Liver (tissue), 9 donors: Measurements from ENCODE around the gene LMOD1. TPM values are rescaled to one million over a fixed set of nuclear protein-coding genes. Genes with fewer than 3 reads are reported as not detected.
"Not testable (repeated sequence)": the region's sequence is repeated elsewhere in the genome, so short reads cannot be mapped to it uniquely, and the experiment has no call there.

ENCODE experiments used
- DNase-seq: peaks from one replicate; pipeline ENCODE4 v3.0.0-alpha.2; 2017; ENCODE audit warnings: low spot score
- H3K27ac ChIP-seq, 2 donors: one replicate each; pipeline ENCODE4 v1.7.0; 2013; ENCODE audit warnings: inconsistent platforms in 2 of 2, low read length in 2 of 2, control low read depth in 1 of 2, low read depth in 1 of 2, mild to moderate bottlenecking in 1 of 2
- H3K27me3 ChIP-seq, 4 donors: one replicate each; pipeline versions ENCODE4 v1.6.1 to v1.7.0; 2013; ENCODE audit warnings: low read length in 3 of 4, inconsistent platforms in 1 of 4, mild to moderate bottlenecking in 1 of 4, moderate library complexity in 1 of 4; ENCODE audit not compliant: control insufficient read depth in 4 of 4, insufficient read depth in 4 of 4
- H3K36me3 ChIP-seq, 4 donors: one replicate each; pipeline versions ENCODE4 v1.6.1 to v1.7.0; 2013; ENCODE audit warnings: low read length in 3 of 4, mild to moderate bottlenecking in 3 of 4, low read depth in 1 of 4, moderate library complexity in 1 of 4; ENCODE audit not compliant: control insufficient read depth in 4 of 4, insufficient read depth in 3 of 4
- H3K4me1 ChIP-seq, 4 donors: one replicate each; pipeline versions ENCODE4 v1.6.1 to v1.7.0; 2013; ENCODE audit warnings: low read length in 3 of 4, mild to moderate bottlenecking in 3 of 4, moderate library complexity in 1 of 4; ENCODE audit not compliant: control insufficient read depth in 4 of 4, insufficient read depth in 4 of 4
- H3K4me3 ChIP-seq, 3 donors: one replicate each; pipeline versions ENCODE4 v1.6.1 to v1.7.0; 2013; ENCODE audit warnings: low read length in 3 of 3, control low read depth in 1 of 3, low read depth in 1 of 3, mild to moderate bottlenecking in 1 of 3
- H3K9ac ChIP-seq, 2 donors: one replicate each; pipeline ENCODE4 v1.7.0; 2013; ENCODE audit warnings: low read length in 2 of 2, mild to moderate bottlenecking in 2 of 2, moderate library complexity in 2 of 2, control low read depth in 1 of 2, low read depth in 1 of 2
- H3K9me3 ChIP-seq, 4 donors: one replicate each; pipeline versions ENCODE4 v1.6.1 to v1.7.0; 2013; ENCODE audit warnings: low read length in 3 of 4; ENCODE audit not compliant: control insufficient read depth in 4 of 4
- ATF3 ChIP-seq: IDR thresholded peaks from 2 replicates; pipeline ENCODE4 v1.6.1; 2016; ENCODE audit warnings: antibody characterized with exemption
- EGR1 ChIP-seq, 2 donors: IDR thresholded peaks; 2 replicates each; pipeline ENCODE4 v1.6.1; 2016 to 2018; ENCODE audit warnings: antibody characterized with exemption in 2 of 2, low read depth in 2 of 2
- FOXA1 ChIP-seq: IDR thresholded peaks from 2 replicates; pipeline ENCODE4 v1.6.1; 2016; ENCODE audit warnings: antibody characterized with exemption
- FOXA2 ChIP-seq: IDR thresholded peaks from 2 replicates; pipeline ENCODE4 v1.6.1; 2016; ENCODE audit warnings: antibody characterized with exemption
- GABPA ChIP-seq, 2 donors: IDR thresholded peaks in 1 of 2; conservative IDR thresholded peaks in 1 of 2; 2 replicates each; pipeline ENCODE4 v1.6.1; 2016; ENCODE audit warnings: antibody characterized with exemption in 2 of 2, mild to moderate bottlenecking in 1 of 2, moderate library complexity in 1 of 2
- HNF4A ChIP-seq, 2 donors: conservative IDR thresholded peaks; 2 replicates each; pipeline ENCODE4 v1.6.1; 2016; ENCODE audit warnings: antibody characterized with exemption in 2 of 2, mild to moderate bottlenecking in 2 of 2
- HNF4G ChIP-seq: IDR thresholded peaks from 2 replicates; pipeline ENCODE4 v1.6.1; 2016; ENCODE audit warnings: antibody characterized with exemption
- JUND ChIP-seq, 2 donors: IDR thresholded peaks; 2 replicates each; pipeline ENCODE4 v1.6.1; 2016; ENCODE audit warnings: antibody characterized with exemption in 2 of 2
- NR2F2 ChIP-seq: IDR thresholded peaks from 2 replicates; pipeline ENCODE4 v1.6.1; 2016; ENCODE audit warnings: antibody characterized with exemption
- RAD21 ChIP-seq, 2 donors: IDR thresholded peaks; 2 replicates each; pipeline ENCODE4 v1.6.1; 2016; ENCODE audit warnings: antibody characterized with exemption in 2 of 2, mild to moderate bottlenecking in 2 of 2
- REST ChIP-seq: IDR thresholded peaks from 2 replicates; pipeline ENCODE4 v1.6.1; 2016; ENCODE audit warnings: antibody characterized with exemption, mild to moderate bottlenecking
- RXRA ChIP-seq, 2 donors: IDR thresholded peaks; 2 replicates each; pipeline ENCODE4 v1.6.1; 2017 to 2018; ENCODE audit warnings: antibody characterized with exemption in 2 of 2, mild to moderate bottlenecking in 1 of 2
- TAF1 ChIP-seq: conservative IDR thresholded peaks from 2 replicates; pipeline ENCODE4 v1.6.1; 2016; ENCODE audit warnings: antibody characterized with exemption, mild to moderate bottlenecking
- YY1 ChIP-seq: IDR thresholded peaks from 2 replicates; pipeline ENCODE4 v1.6.1; 2016; ENCODE audit warnings: antibody characterized with exemption, mild to moderate bottlenecking
- ZBTB33 ChIP-seq: IDR thresholded peaks from 2 replicates; pipeline ENCODE4 v1.6.1; 2016; ENCODE audit warnings: antibody characterized with exemption
- WGBS: extraction: QIAGEN DNeasy Blood & Tissue Kit; methylation state at CpG from one replicate; pipeline ENCODE4 v1.1.7; 2013; 5-methylcytosine and 5-hydroxymethylcytosine counted together
- polyA plus RNA-seq, 2 donors: library from polyadenylated mRNA; stranded (reverse) in 1 of 2; unstranded in 1 of 2; fragments of 200-250 nt in 1 of 2; fragments of >200 nt in 1 of 2; fragmentation: Nextera tagmentation in 1 of 2; extraction: Ambion mirVana in 1 of 2; gene quantifications; one replicate each; pipeline versions ENCODE4 v1.2.1 to v1.2.3, GENCODE V29; 2013 to 2015
- total RNA-seq, 2 donors: library from RNA; depleted of rRNA; stranded (reverse); fragments of >200 nt; gene quantifications; one replicate each; pipeline ENCODE4 v1.2.3, GENCODE V29; 2014
- TF ChIP-seq, protein P1 (sequence below): fragments of 150-350 bp; IDR thresholded peaks from 2 replicates; pipeline ENCODE4 v1.5.1; 2017; ENCODE audit warnings: improper control_type of control experiment, low read depth, low read length; ENCODE audit not compliant: missing input control
- donor health status: healthy.
- donor health status: healthy.
- donor health status: healthy.
- donor health status: healthy.
- donor health status: healthy.

LMOD1 gene
- total and polyA plus RNA-seq, 4 donors: 0.14 to 4.4 (median 2.2) TPM

- DNase-seq: no peak
- Histone ChIP-seq H3K4me3 (no peak overlapping the region), H3K4me1 (no peaks in the 10 kb centered on the region), H3K36me3 (no peaks in the 10 kb centered on the region), H3K27me3 (peaks cover 0 to 3% (median 0%) of the 10 kb centered on the region in 4 donors), H3K9ac (no peak overlapping the region), H3K27ac (no peak overlapping the region), H3K9me3 (no peaks in the 10 kb centered on the region)
- WGBS: 70% methylated on average over 18 of the region's 18 CpGs
- TF ChIP-seq TAF1 (no peak), FOXA1 (no peak), RXRA (IDR thresholded peaks at IDR 0.05) (no peak), RAD21 (IDR thresholded peaks at IDR 0.05) (no peak), YY1 (no peak), ATF3 (no peak), ZBTB33 (no peak), HNF4A (conservative IDR thresholded peaks at IDR 0.05) (no peak), JUND (IDR thresholded peaks at IDR 0.05) (no peak), GABPA (IDR thresholded peaks at IDR 0.05 in 1 of 2, conservative IDR thresholded peaks at IDR 0.05 in 1 of 2) (no peak), HNF4G (no peak), EGR1 (IDR thresholded peaks at IDR 0.05; ENCODE audit: low read depth in 2 of 2) (no peak), NR2F2 (no peak), FOXA2 (no peak), REST (no peak)
- TF ChIP-seq, protein P1, sequence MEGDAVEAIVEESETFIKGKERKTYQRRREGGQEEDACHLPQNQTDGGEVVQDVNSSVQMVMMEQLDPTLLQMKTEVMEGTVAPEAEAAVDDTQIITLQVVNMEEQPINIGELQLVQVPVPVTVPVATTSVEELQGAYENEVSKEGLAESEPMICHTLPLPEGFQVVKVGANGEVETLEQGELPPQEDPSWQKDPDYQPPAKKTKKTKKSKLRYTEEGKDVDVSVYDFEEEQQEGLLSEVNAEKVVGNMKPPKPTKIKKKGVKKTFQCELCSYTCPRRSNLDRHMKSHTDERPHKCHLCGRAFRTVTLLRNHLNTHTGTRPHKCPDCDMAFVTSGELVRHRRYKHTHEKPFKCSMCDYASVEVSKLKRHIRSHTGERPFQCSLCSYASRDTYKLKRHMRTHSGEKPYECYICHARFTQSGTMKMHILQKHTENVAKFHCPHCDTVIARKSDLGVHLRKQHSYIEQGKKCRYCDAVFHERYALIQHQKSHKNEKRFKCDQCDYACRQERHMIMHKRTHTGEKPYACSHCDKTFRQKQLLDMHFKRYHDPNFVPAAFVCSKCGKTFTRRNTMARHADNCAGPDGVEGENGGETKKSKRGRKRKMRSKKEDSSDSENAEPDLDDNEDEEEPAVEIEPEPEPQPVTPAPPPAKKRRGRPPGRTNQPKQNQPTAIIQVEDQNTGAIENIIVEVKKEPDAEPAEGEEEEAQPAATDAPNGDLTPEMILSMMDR: no peak
Measured at GRCh38 chr1:201941420-201942128, 4.8 kb downstream of the LMOD1 start.

DNA sequence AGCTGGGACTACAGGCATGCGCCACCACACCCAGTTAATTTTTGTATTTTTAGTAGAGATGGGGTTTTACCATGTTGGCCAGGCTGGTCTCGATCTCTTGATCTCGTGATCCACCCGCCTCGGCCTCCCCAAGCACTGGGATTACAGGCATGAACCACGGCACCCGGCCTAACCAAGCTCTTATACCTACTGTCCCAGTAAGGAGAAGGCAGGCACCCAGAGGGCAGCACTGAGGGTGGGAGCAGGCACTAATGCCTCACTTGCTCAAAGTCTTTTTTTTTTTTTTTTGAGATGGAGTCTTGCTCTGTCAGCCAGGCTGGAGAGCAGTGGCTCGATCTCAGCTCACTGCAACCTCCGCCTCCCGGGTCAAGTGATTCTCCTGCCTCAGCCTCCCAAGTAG, 6.0 kb downstream of the LMOD1 start:
- not testable (repeated sequence) for H3K9ac ChIP-seq, H3K4me1 ChIP-seq, DNase-seq, H3K27ac ChIP-seq, H3K9me3 ChIP-seq, H3K36me3 ChIP-seq, H3K4me3 ChIP-seq, H3K27me3 ChIP-seq
- 95% methylated on average over 10 of the region's 10 CpGs for WGBS
